HepG2 (cell line): ENCODE data around the gene MYBPC3. TPM values are rescaled to one million over a fixed set of nuclear protein-coding genes. Genes with fewer than 3 reads are reported as not detected.

Experiments
- ATAC-seq: fragments of 200-7000 bp; cut with Tn5 transposase; 3 replicates; pipeline ENCODE4 v1.9.1; 2020; ENCODE audit warnings: mild to moderate bottlenecking, moderate library complexity
- BruUV-seq: library from RNA; stranded (reverse); fragments of 400-500 nt; replicated peaks from 2 replicates; lab custom pipeline; 2021; lab: Mats Ljungman, UMichigan
- CTCF ChIA-PET: fragments of 300-600 bp; formaldehyde crosslinking; extraction: SDS; loops from one replicate; lab custom pipeline; 2021; ENCODE audit warnings: low total read pairs, inconsistent platforms, low intra/inter-chr PET ratio; lab: Yijun Ruan, JAX
- POLR2A ChIA-PET: fragments of 350-600 bp; sonication (Branson Sonifier 250); formaldehyde crosslinking; loops from one replicate; lab custom pipeline; 2020; ENCODE audit warnings: antibody characterized with exemption, inconsistent platforms; lab: Yijun Ruan, JAX
- DNase-seq: peaks from one replicate; pipeline ENCODE4 v3.0.0-alpha.2; 2015; ENCODE audit warnings: low spot score
- FAIRE-seq: peaks from 3 replicates; lab custom pipeline; 2011; peaks lifted over from hg19 to GRCh38; lab: Jason Lieb, UNC
- H2AFZ ChIP-seq: one replicate; pipeline ENCODE4 v1.6.1; 2011; ENCODE audit warnings: low read length, inconsistent platforms
- H3K27ac ChIP-seq: fragments of 300-600 bp; 3 replicates; pipeline ENCODE4 v1.8.0; 2011; ENCODE audit warnings: mixed run types, mild to moderate bottlenecking, mixed read lengths, low read length, inconsistent platforms; ENCODE audit not compliant: insufficient read depth; ENCODE audit errors: extremely low read length
- H3K27me3 ChIP-seq, 2 experiments: fragments of 200-600 bp in 1 of 2; 2 replicates in 1 of 2; 3 replicates in 1 of 2; pipeline versions ENCODE4 v1.6.0 to v1.8.0; 2011; ENCODE audit warnings: low read length in 2 of 2, mild to moderate bottlenecking in 2 of 2, moderate library complexity in 2 of 2, inconsistent platforms in 1 of 2; ENCODE audit not compliant: insufficient read depth in 2 of 2, control insufficient read depth in 1 of 2
- H3K36me3 ChIP-seq, 2 experiments: fragments of 200-600 bp in 1 of 2; replicated peaks in 1 of 2; 2 replicates in 1 of 2; 3 replicates in 1 of 2; pipeline versions ENCODE4 v1.5.1 to v1.8.0; 2011; ENCODE audit warnings: low read length in 2 of 2, inconsistent platforms in 1 of 2; ENCODE audit not compliant: insufficient read depth in 2 of 2, control insufficient read depth in 1 of 2
- H3K4me1 ChIP-seq: 2 replicates; pipeline ENCODE4 v1.5.1; 2012; ENCODE audit warnings: low read length, inconsistent platforms; ENCODE audit not compliant: insufficient read depth
- H3K4me2 ChIP-seq: 2 replicates; pipeline ENCODE4 v1.6.0; 2011; ENCODE audit warnings: low read depth, low read length, inconsistent platforms
- H3K4me3 ChIP-seq, 3 experiments: fragments of 200-600 bp in 1 of 3; sonication (generic), shearing (Covaris generic) in 1 of 3; replicated peaks in 1 of 3; 2 replicates each; pipeline ENCODE4 v1.5.1; 2011 to 2016; ENCODE audit warnings: low read length in 3 of 3, inconsistent platforms in 2 of 3, low read depth in 2 of 3, mild to moderate bottlenecking in 2 of 3, control low read depth in 1 of 3, mixed read lengths in 1 of 3; ENCODE audit not compliant: insufficient read depth in 1 of 3
- H3K79me2 ChIP-seq: one replicate; pipeline ENCODE4 v1.6.1; 2011; ENCODE audit warnings: low read length, inconsistent platforms; ENCODE audit not compliant: insufficient read depth
- H3K9ac ChIP-seq: 2 replicates; pipeline ENCODE4 v1.6.0; 2011; ENCODE audit warnings: mild to moderate bottlenecking, low read depth, low read length, inconsistent platforms; ENCODE audit not compliant: insufficient read depth
- H3K9me3 ChIP-seq: 2 replicates; pipeline ENCODE4 v1.5.1; 2012; ENCODE audit warnings: mild to moderate bottlenecking, low read length
- H4K20me1 ChIP-seq: 2 replicates; pipeline ENCODE4 v1.6.0; 2011; ENCODE audit warnings: inconsistent platforms, mild to moderate bottlenecking, low read length, moderate library complexity; ENCODE audit not compliant: insufficient read depth
- FOXJ3 ChIP-seq: sonication (generic); formaldehyde crosslinking; IDR thresholded peaks from 2 replicates; pipeline ENCODE4 v1.4.0; 2020; ENCODE audit warnings: missing genetic modification reagents, mild to moderate bottlenecking, borderline replicate concordance
- FOXK1 ChIP-seq: sonication (generic); formaldehyde crosslinking; IDR thresholded peaks from 2 replicates; pipeline ENCODE4 v1.4.0; 2020; ENCODE audit warnings: low read depth, missing genetic modification reagents, borderline replicate concordance
- KDM2A ChIP-seq: sonication (generic); formaldehyde crosslinking; IDR thresholded peaks from 2 replicates; pipeline ENCODE4 v1.4.0; 2020; ENCODE audit warnings: low read depth, missing genetic modification reagents, borderline replicate concordance
- NFKBIZ ChIP-seq: IDR thresholded peaks from 2 replicates; pipeline ENCODE4 v1.6.1; 2018; ENCODE audit warnings: missing genetic modification reagents, missing compliant biosample characterization
- SP4 ChIP-seq: sonication (generic); formaldehyde crosslinking; IDR thresholded peaks from 2 replicates; pipeline ENCODE4 v1.8.1; 2023; ENCODE audit warnings: mild to moderate bottlenecking, missing genetic modification reagents
- TBP ChIP-seq: sonication (generic); formaldehyde crosslinking; IDR thresholded peaks from 2 replicates; pipeline ENCODE4 v1.5.0; 2020; ENCODE audit warnings: missing genetic modification reagents
- WGBS: methylation state at CpG from one replicate; pipeline ENCODE4 v1.1.6; 2017; ENCODE audit warnings: low lambda C conversion rate; 5-methylcytosine and 5-hydroxymethylcytosine counted together
- in situ Hi-C: cut with HindIII; loops from 2 replicates; pipeline ENCODE4 v1.10.0; 2017; ENCODE audit warnings: low pct_unique_long_range_greater_than_20kb; ENCODE audit not compliant: extremely low pct_ligation_motif_present
- intact Hi-C: fragments of 100-400 bp; cut with micrococcal nuclease; formaldehyde crosslinking; loops from one replicate; pipeline ENCODE4 v1.10.0; 2022; ENCODE audit not compliant: unreplicated experiment
- polyA plus RNA-seq, 8 experiments: library from polyadenylated mRNA; depleted of rRNA in 3 of 8; stranded (reverse) in 7 of 8; unstranded in 1 of 8; fragments of >200 nt; fragmentation: Illumina TruSeq in 4 of 8; extraction: Trizol in 4 of 8; gene quantifications; 2 replicates each; pipeline versions ENCODE4 v1.2.1 to v1.2.3, GENCODE V29; 2011 to 2016; ENCODE audit warnings: low read depth in 4 of 8, missing spikeins in 1 of 8, mixed read lengths in 1 of 8; ENCODE audit not compliant: insufficient read depth in 1 of 8
- total RNA-seq, 5 experiments: library from RNA; depleted of rRNA; stranded (reverse); fragments of >200 nt; fragmentation: Illumina TruSeq; extraction: Trizol; gene quantifications; 2 replicates each; pipeline ENCODE4 v1.2.3, GENCODE V29; 2016; ENCODE audit warnings: low read depth in 1 of 5
- TF ChIP-seq, protein P1 (sequence below): fragments of 450-650 bp; IDR thresholded peaks from 2 replicates; pipeline ENCODE4 v1.6.1; 2016

The MYBPC3 gene
- total and polyA plus RNA-seq, 2 of the 13 experiments (the other 11 are each of a cell fraction or from before 2014, with no cell fraction given): not detected

DNA sequence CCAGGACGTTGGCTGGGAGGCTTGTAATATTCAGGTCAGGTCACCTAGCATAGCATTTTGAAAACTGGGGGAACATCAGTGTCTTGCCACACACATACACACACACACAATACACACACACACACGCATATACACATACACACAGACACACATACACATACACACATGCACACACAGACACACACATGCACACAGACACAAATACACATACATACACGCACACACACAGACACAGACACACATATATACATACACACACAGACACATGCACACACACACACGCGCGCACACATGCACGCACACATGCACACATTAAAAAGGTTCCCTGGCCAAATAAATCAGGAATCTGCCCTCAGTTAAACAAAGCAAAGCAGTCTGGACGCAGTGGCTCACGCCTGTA, 12.5 kb downstream of the MYBPC3 start:
- Histone ChIP-seq H3K9me3 (no peaks in the 10 kb centered on the region), H4K20me1 (no peaks in the 10 kb centered on the region), H3K9ac (no peak overlapping the region), H3K79me2 (no peaks in the 10 kb centered on the region), H3K4me2 (no peak overlapping the region), H3K36me3 (no peaks in the 10 kb centered on the region), H3K27ac (no peak overlapping the region), H3K4me1 (peaks cover 16% of the 10 kb centered on the region), H3K27me3 (peaks cover 7 to 42% of the 10 kb centered on the region in 2 experiments; a peak in 4 of 5 replicates), H2AFZ (no peak overlapping the region), H3K4me3 (no peak overlapping the region)
- WGBS: 64% methylated on average over 9 of the region's 9 CpGs
- no peak for DNase-seq
- POLR2A ChIA-PET: no interaction called here
- TF ChIP-seq SP4 (CRISPR knock-in tag) (no peak), TBP (CRISPR knock-in tag) (no peak), FOXK1 (no peak), KDM2A (CRISPR knock-in tag) (no peak), FOXJ3 (no peak), NFKBIZ (no peak)
- TF ChIP-seq, protein P1, sequence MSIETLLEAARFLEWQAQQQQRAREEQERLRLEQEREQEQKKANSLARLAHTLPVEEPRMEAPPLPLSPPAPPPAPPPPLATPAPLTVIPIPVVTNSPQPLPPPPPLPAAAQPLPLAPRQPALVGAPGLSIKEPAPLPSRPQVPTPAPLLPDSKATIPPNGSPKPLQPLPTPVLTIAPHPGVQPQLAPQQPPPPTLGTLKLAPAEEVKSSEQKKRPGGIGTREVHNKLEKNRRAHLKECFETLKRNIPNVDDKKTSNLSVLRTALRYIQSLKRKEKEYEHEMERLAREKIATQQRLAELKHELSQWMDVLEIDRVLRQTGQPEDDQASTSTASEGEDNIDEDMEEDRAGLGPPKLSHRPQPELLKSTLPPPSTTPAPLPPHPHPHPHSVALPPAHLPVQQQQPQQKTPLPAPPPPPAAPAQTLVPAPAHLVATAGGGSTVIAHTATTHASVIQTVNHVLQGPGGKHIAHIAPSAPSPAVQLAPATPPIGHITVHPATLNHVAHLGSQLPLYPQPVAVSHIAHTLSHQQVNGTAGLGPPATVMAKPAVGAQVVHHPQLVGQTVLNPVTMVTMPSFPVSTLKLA: peak; percentile 32; the same call in 1 of the 2 replicates
- CTCF ChIA-PET: no interaction called here
- FAIRE-seq: no peak
- ATAC-seq: no peak
- no TSS peak for BruUV-seq
- in situ Hi-C loops: no loop called here
- intact Hi-C loops: no loop called here
